GM23338 (cell line): ENCODE measurements around the gene DACH1.

Experiments
- CREB1 ChIP-seq: fragments of 250-450 bp; sonication (Bioruptor Pico); IDR thresholded peaks from 2 replicates; pipeline ENCODE4 v1.5.0; 2020; ENCODE audit warnings: low read depth, mild to moderate bottlenecking, moderate library complexity
- EZH2 ChIP-seq: fragments of 200-600 bp; sonication (generic); IDR thresholded peaks from one replicate; pipeline ENCODE4 v1.8.0; 2017; ENCODE audit warnings: antibody characterized with exemption, mild to moderate bottlenecking, low read depth; ENCODE audit not compliant: unreplicated experiment
- EZH2phosphoT487 ChIP-seq: fragments of 200-600 bp; sonication (generic); IDR thresholded peaks from one replicate; pipeline ENCODE4 v1.8.1; 2018; ENCODE audit warnings: antibody characterized with exemption; ENCODE audit not compliant: unreplicated experiment
- JUNB ChIP-seq: IDR thresholded peaks from one replicate; pipeline ENCODE4 v1.6.1; 2016; ENCODE audit warnings: antibody characterized with exemption; ENCODE audit not compliant: unreplicated experiment
- NANOG ChIP-seq: IDR thresholded peaks from 2 replicates; pipeline ENCODE4 v1.6.1; 2016; ENCODE audit warnings: antibody characterized with exemption, borderline replicate concordance
- POLR2AphosphoS5 ChIP-seq: IDR thresholded peaks from 2 replicates; pipeline ENCODE4 v1.6.1; 2016; ENCODE audit warnings: antibody characterized with exemption, low read depth
- ZNF114 ChIP-seq: fragments of 250-450 bp; sonication (Bioruptor Pico); IDR thresholded peaks from 2 replicates; pipeline ENCODE4 v1.5.0; 2020; ENCODE audit warnings: mild to moderate bottlenecking, moderate library complexity
- ZNF331 ChIP-seq: fragments of 250-450 bp; sonication (Bioruptor Pico); IDR thresholded peaks from 2 replicates; pipeline ENCODE4 v1.5.0; 2020; ENCODE audit warnings: low read depth, mild to moderate bottlenecking, moderate library complexity
- TF ChIP-seq, protein P1 (sequence below), 2 experiments: fragments of 200-600 bp in 1 of 2; sonication (generic) in 1 of 2; conservative IDR thresholded peaks; 2 replicates each; pipeline versions ENCODE4 v1.5.1 to v1.6.1; 2016 to 2017; ENCODE audit warnings: antibody characterized with exemption in 2 of 2, low read depth in 2 of 2, mild to moderate bottlenecking in 2 of 2, moderate library complexity in 1 of 2
- TF ChIP-seq, protein P2 (sequence below): IDR thresholded peaks from one replicate; pipeline ENCODE4 v1.6.1; 2018; ENCODE audit warnings: antibody characterized with exemption; ENCODE audit not compliant: unreplicated experiment
- TF ChIP-seq, protein P3 (sequence below): fragments of 250-450 bp; sonication (Bioruptor Pico); IDR thresholded peaks from 2 replicates; pipeline ENCODE4 v1.5.0; 2020; ENCODE audit warnings: mild to moderate bottlenecking, moderate library complexity

- TF ChIP-seq, protein P1, sequence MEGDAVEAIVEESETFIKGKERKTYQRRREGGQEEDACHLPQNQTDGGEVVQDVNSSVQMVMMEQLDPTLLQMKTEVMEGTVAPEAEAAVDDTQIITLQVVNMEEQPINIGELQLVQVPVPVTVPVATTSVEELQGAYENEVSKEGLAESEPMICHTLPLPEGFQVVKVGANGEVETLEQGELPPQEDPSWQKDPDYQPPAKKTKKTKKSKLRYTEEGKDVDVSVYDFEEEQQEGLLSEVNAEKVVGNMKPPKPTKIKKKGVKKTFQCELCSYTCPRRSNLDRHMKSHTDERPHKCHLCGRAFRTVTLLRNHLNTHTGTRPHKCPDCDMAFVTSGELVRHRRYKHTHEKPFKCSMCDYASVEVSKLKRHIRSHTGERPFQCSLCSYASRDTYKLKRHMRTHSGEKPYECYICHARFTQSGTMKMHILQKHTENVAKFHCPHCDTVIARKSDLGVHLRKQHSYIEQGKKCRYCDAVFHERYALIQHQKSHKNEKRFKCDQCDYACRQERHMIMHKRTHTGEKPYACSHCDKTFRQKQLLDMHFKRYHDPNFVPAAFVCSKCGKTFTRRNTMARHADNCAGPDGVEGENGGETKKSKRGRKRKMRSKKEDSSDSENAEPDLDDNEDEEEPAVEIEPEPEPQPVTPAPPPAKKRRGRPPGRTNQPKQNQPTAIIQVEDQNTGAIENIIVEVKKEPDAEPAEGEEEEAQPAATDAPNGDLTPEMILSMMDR (conservative IDR thresholded peaks at IDR 0.05; ENCODE audit: low read depth in 2 of 2), result no peak
- TF ChIP-seq, protein P2, sequence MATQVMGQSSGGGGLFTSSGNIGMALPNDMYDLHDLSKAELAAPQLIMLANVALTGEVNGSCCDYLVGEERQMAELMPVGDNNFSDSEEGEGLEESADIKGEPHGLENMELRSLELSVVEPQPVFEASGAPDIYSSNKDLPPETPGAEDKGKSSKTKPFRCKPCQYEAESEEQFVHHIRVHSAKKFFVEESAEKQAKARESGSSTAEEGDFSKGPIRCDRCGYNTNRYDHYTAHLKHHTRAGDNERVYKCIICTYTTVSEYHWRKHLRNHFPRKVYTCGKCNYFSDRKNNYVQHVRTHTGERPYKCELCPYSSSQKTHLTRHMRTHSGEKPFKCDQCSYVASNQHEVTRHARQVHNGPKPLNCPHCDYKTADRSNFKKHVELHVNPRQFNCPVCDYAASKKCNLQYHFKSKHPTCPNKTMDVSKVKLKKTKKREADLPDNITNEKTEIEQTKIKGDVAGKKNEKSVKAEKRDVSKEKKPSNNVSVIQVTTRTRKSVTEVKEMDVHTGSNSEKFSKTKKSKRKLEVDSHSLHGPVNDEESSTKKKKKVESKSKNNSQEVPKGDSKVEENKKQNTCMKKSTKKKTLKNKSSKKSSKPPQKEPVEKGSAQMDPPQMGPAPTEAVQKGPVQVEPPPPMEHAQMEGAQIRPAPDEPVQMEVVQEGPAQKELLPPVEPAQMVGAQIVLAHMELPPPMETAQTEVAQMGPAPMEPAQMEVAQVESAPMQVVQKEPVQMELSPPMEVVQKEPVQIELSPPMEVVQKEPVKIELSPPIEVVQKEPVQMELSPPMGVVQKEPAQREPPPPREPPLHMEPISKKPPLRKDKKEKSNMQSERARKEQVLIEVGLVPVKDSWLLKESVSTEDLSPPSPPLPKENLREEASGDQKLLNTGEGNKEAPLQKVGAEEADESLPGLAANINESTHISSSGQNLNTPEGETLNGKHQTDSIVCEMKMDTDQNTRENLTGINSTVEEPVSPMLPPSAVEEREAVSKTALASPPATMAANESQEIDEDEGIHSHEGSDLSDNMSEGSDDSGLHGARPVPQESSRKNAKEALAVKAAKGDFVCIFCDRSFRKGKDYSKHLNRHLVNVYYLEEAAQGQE, result no peak
- TF ChIP-seq POLR2AphosphoS5, result no peak
- TF ChIP-seq, protein P3, sequence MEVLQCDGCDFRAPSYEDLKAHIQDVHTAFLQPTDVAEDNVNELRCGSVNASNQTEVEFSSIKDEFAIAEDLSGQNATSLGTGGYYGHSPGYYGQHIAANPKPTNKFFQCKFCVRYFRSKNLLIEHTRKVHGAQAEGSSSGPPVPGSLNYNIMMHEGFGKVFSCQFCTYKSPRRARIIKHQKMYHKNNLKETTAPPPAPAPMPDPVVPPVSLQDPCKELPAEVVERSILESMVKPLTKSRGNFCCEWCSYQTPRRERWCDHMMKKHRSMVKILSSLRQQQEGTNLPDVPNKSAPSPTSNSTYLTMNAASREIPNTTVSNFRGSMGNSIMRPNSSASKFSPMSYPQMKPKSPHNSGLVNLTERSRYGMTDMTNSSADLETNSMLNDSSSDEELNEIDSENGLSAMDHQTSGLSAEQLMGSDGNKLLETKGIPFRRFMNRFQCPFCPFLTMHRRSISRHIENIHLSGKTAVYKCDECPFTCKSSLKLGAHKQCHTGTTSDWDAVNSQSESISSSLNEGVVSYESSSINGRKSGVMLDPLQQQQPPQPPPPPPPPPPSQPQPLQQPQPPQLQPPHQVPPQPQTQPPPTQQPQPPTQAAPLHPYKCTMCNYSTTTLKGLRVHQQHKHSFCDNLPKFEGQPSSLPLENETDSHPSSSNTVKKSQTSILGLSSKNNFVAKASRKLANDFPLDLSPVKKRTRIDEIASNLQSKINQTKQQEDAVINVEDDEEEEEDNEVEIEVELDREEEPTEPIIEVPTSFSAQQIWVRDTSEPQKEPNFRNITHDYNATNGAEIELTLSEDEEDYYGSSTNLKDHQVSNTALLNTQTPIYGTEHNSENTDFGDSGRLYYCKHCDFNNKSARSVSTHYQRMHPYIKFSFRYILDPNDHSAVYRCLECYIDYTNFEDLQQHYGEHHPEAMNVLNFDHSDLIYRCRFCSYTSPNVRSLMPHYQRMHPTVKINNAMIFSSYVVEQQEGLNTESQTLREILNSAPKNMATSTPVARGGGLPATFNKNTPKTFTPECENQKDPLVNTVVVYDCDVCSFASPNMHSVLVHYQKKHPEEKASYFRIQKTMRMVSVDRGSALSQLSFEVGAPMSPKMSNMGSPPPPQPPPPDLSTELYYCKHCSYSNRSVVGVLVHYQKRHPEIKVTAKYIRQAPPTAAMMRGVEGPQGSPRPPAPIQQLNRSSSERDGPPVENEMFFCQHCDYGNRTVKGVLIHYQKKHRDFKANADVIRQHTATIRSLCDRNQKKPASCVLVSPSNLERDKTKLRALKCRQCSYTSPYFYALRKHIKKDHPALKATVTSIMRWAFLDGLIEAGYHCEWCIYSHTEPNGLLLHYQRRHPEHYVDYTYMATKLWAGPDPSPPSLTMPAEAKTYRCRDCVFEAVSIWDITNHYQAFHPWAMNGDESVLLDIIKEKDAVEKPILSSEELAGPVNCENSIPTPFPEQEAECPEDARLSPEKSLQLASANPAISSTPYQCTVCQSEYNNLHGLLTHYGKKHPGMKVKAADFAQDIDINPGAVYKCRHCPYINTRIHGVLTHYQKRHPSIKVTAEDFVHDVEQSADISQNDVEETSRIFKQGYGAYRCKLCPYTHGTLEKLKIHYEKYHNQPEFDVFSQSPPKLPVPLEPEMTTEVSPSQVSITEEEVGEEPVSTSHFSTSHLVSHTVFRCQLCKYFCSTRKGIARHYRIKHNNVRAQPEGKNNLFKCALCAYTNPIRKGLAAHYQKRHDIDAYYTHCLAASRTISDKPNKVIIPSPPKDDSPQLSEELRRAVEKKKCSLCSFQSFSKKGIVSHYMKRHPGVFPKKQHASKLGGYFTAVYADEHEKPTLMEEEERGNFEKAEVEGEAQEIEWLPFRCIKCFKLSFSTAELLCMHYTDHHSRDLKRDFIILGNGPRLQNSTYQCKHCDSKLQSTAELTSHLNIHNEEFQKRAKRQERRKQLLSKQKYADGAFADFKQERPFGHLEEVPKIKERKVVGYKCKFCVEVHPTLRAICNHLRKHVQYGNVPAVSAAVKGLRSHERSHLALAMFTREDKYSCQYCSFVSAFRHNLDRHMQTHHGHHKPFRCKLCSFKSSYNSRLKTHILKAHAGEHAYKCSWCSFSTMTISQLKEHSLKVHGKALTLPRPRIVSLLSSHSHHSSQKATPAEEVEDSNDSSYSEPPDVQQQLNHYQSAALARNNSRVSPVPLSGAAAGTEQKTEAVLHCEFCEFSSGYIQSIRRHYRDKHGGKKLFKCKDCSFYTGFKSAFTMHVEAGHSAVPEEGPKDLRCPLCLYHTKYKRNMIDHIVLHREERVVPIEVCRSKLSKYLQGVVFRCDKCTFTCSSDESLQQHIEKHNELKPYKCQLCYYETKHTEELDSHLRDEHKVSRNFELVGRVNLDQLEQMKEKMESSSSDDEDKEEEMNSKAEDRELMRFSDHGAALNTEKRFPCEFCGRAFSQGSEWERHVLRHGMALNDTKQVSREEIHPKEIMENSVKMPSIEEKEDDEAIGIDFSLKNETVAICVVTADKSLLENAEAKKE (CRISPR knock-in tag), result no peak
- TF ChIP-seq NANOG, result peak; percentile 51; the same call in 1 of the 2 replicates
- TF ChIP-seq JUNB, result no peak
- TF ChIP-seq ZNF331 (CRISPR knock-in tag), result no peak
- no peak for TF ChIP-seq EZH2
- no peak for TF ChIP-seq EZH2phosphoT487
- no peak for TF ChIP-seq CREB1 (CRISPR knock-in tag)
- TF ChIP-seq ZNF114, result no peak
Observed at GRCh38 chr13:71759651-71760511, 107.1 kb downstream of the DACH1 start.
